Upper lobe of left lung (tissue), 6 donors: ENCODE measurements around the gene WNK3. TPM values are rescaled to one million over a fixed set of nuclear protein-coding genes. Genes with fewer than 3 reads are reported as not detected.

Experiments used
- ATAC-seq, 2 donors: fragments of 200-7000 bp; cut with Tn5 transposase; one replicate each; pipeline ENCODE4 v1.9.1; 2022; ENCODE audit warnings: mild to moderate bottlenecking in 2 of 2, moderate library complexity in 2 of 2; ENCODE audit not compliant: low FRiP score in 2 of 2
- DNase-seq, 2 donors: peaks; one replicate each; pipeline ENCODE4 v3.0.0-alpha.2; 2019 to 2020
- H3K27ac ChIP-seq, 4 donors: fragments of 200-600 bp; sonication (generic); one replicate each; pipeline ENCODE4 v1.5.1; 2016 to 2019
- H3K27me3 ChIP-seq, 4 donors: fragments of 200-600 bp; sonication (generic); one replicate each; pipeline ENCODE4 v1.5.1; 2017 to 2019
- H3K36me3 ChIP-seq, 4 donors: fragments of 200-600 bp; sonication (generic); one replicate each; pipeline ENCODE4 v1.5.1; 2016 to 2019
- H3K4me1 ChIP-seq, 4 donors: fragments of 200-600 bp; sonication (generic); one replicate each; pipeline ENCODE4 v1.5.1; 2018 to 2019
- H3K4me3 ChIP-seq, 4 donors: fragments of 200-600 bp; sonication (generic); one replicate each; pipeline ENCODE4 v1.5.1; 2017 to 2019; ENCODE audit warnings: mild to moderate bottlenecking in 2 of 4, moderate library complexity in 1 of 4
- H3K9me3 ChIP-seq, 4 donors: fragments of 200-600 bp; sonication (generic); one replicate each; pipeline ENCODE4 v1.5.1; 2018 to 2019
- CTCF ChIP-seq, 6 experiments: fragments of 450-650 bp in 4 of 6; fragments of 200-600 bp in 2 of 6; sonication (generic) in 2 of 6; IDR thresholded peaks; one replicate each; pipeline ENCODE4 v1.5.1; 2016 to 2019; ENCODE audit warnings: antibody characterized with exemption in 6 of 6
- EP300 ChIP-seq, 4 donors: sonication (generic); formaldehyde crosslinking; IDR thresholded peaks; one replicate each; pipeline ENCODE4 v1.5.1; 2017; ENCODE audit warnings: antibody characterized with exemption in 4 of 4, control low read depth in 2 of 4
- POLR2A ChIP-seq, 4 donors: fragments of 450-650 bp; IDR thresholded peaks; one replicate each; pipeline ENCODE4 v1.5.1; 2016 to 2017; ENCODE audit warnings: antibody characterized with exemption in 4 of 4, mild to moderate bottlenecking in 2 of 4
- POLR2AphosphoS5 ChIP-seq, 2 donors: sonication (generic); formaldehyde crosslinking; IDR thresholded peaks; one replicate each; pipeline ENCODE4 v1.5.1; 2017; ENCODE audit warnings: antibody characterized with exemption in 2 of 2
- WGBS, 2 donors: methylation state at CpG; one replicate each; pipeline ENCODE4 v1.1.5; 2017 to 2018; 5-methylcytosine and 5-hydroxymethylcytosine counted together
- total RNA-seq, 6 donors: library from RNA; depleted of rRNA in 4 of 6; stranded (reverse); fragments of >200 nt in 4 of 6; gene quantifications; one replicate each; pipeline versions ENCODE4 v1.1.0 to v1.2.1, GENCODE V29; 2016 to 2021
- donor health status: DM: no; HTN: no; CAD: no; lungs with moderate emphysema.
- donor health status: DM: no; HTN: yes; CAD: no; lungs with severe emphysema.

Gene WNK3
- total RNA-seq, 6 donors from 2014 or later, result 0.84 to 1.4 (median 0.90) TPM

- no peaks in the 10 kb centered on the region for H3K27me3 ChIP-seq
- TF ChIP-seq POLR2AphosphoS5 (IDR thresholded peaks at IDR 0.05) (no peak), EP300 (IDR thresholded peaks at IDR 0.05) (no peak), POLR2A (IDR thresholded peaks at IDR 0.05) (no peak), CTCF (IDR thresholded peaks at IDR 0.05) (peak in 2 of 6 experiments; percentile 15 to 28)
- H3K36me3 ChIP-seq, result no peaks in the 10 kb centered on the region
- H3K9me3 ChIP-seq, result no peaks in the 10 kb centered on the region
- ATAC-seq, result no peak
- DNase-seq, result no peak
- no peak overlapping the region for H3K27ac ChIP-seq
- H3K4me3 ChIP-seq, result no peak overlapping the region
- WGBS, 2 donors, result 63 to 85% methylated on average over 1 of the region's 1 CpG
- H3K4me1 ChIP-seq, result no peaks in the 10 kb centered on the region
Measured at GRCh38 chrX:54248309-54248708, 109.5 kb downstream of the WNK3 start.

- no peak for DNase-seq
- Histone ChIP-seq H3K27me3 (no peaks in the 10 kb centered on the region), H3K4me1 (no peaks in the 10 kb centered on the region), H3K4me3 (no peak overlapping the region), H3K9me3 (no peaks in the 10 kb centered on the region), H3K27ac (no peak overlapping the region), H3K36me3 (no peaks in the 10 kb centered on the region)
- no peak for TF ChIP-seq CTCF (IDR thresholded peaks at IDR 0.05)
- no peak for TF ChIP-seq POLR2AphosphoS5 (IDR thresholded peaks at IDR 0.05)
- no peak for TF ChIP-seq POLR2A (IDR thresholded peaks at IDR 0.05)
- no peak for TF ChIP-seq EP300 (IDR thresholded peaks at IDR 0.05)
- ATAC-seq, result no peak
Measured at GRCh38 chrX:54246866-54247265, 111.0 kb downstream of the WNK3 start.

- Histone ChIP-seq H3K27me3 (no peaks in the 10 kb centered on the region), H3K9me3 (no peaks in the 10 kb centered on the region), H3K27ac (no peak overlapping the region), H3K4me1 (no peaks in the 10 kb centered on the region), H3K4me3 (no peak overlapping the region), H3K36me3 (no peaks in the 10 kb centered on the region)
- TF ChIP-seq POLR2A (IDR thresholded peaks at IDR 0.05) (no peak), POLR2AphosphoS5 (IDR thresholded peaks at IDR 0.05) (no peak), EP300 (IDR thresholded peaks at IDR 0.05) (no peak), CTCF (IDR thresholded peaks at IDR 0.05) (no peak)
- WGBS, 2 donors, result 96 to 98% methylated on average over 4 of the region's 4 CpGs
- no peak for ATAC-seq
- DNase-seq, result no peak
Measured at GRCh38 chrX:54238588-54238987, 119.3 kb downstream of the WNK3 start.

- 59 to 78% methylated on average over 4 of the region's 4 CpGs for WGBS, 2 donors
- H3K27me3 ChIP-seq, result no peaks in the 10 kb centered on the region
Measured at GRCh38 chrX:54237014-54237413, 120.8 kb downstream of the WNK3 start.

More at GRCh38 chrX:54237014-54237413, 120.8 kb downstream of the WNK3 start:
- no peaks in the 10 kb centered on the region for H3K36me3 ChIP-seq
- H3K4me1 ChIP-seq, result no peaks in the 10 kb centered on the region
- no peaks in the 10 kb centered on the region for H3K9me3 ChIP-seq
- DNase-seq (no peak), ATAC-seq (no peak)
- H3K4me3 ChIP-seq, result no peak overlapping the region
- no peak for TF ChIP-seq CTCF (IDR thresholded peaks at IDR 0.05)
- TF ChIP-seq POLR2A (IDR thresholded peaks at IDR 0.05), result no peak
- no peak for TF ChIP-seq EP300 (IDR thresholded peaks at IDR 0.05)
- TF ChIP-seq POLR2AphosphoS5 (IDR thresholded peaks at IDR 0.05), result no peak
- H3K27ac ChIP-seq, result no peak overlapping the region
